Stromal cell of bone marrow (primary cell): ENCODE data around the gene ATG2A.

Source experiments
- DNase-seq: peaks from one replicate; pipeline ENCODE4 v3.0.0-alpha.2; 2012; ENCODE audit warnings: low read depth

The ATG2A gene

GRCh38 chr11:64902102-64902900 is 14.7 kb downstream of the ATG2A start:
- no peak for DNase-seq

DNA sequence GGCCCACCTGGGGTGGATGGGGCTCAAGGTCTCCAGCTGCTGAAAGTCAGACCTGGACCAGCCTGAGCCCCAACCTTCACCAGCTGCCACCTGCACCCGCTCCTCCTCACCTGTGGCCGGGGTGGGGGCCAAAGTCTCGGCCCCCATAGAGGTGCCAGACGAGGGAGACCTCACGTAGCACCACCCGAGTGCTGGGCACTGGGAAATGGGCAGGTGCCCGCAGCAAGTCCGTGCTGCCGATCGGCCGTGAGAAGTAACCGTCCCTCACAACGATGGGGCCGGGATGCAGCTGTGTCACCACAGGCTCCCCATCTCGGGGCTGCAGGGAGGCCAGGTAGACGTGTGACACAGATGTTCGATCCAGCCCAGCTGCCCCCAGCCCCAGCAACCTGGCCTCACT is 16.2 kb downstream of the ATG2A start:
- DNase-seq, result no peak

DNA sequence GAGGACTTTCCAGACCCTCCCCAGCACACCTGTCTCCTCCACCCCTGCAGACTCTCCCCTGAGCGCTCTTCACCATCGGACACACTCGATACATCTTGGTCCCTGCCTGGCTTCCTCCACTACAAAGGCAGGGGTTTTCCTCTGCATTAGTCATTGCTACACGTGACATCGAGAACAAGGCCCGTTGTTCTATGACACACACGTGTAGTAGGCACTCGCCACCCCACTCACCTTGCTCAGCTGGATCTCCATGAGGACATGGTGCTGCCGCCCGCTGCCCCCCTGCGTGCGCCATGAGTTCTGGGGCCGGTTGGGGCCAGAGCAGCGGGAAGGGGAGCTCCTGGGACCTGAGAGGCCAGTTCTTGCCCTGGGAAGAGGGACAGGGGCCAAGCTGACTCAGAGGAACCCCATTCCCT is 16.7 kb downstream of the ATG2A start:
- DNase-seq, result no peak

DNA sequence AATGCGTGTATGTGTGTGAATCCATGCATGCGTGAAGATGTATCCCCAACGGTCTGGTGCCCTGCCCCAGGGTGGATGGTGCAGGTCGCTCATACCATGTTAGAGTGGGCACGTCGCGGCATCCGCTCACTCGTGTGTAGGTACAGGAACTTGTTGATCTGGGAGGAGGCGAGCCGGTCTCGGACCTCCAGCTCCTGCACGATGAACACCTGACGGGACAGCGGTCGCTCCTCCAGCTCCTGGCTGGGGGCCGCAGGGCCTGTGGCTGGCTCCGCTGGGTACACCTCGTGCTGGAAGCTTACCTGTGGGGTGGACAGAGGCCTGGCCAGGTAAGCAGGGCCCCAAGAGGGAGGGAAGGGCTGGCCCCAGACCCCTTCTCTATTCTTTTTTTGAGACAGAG is 18.5 kb downstream of the ATG2A start:
- no peak for DNase-seq

- DNase-seq, result no peak
These were observed 18.9 kb downstream of the ATG2A start for GRCh38 chr11:64898076-64898445.

GRCh38 chr11:64897381-64898075 is 19.5 kb downstream of the ATG2A start:
- DNase-seq, result no peak

DNA sequence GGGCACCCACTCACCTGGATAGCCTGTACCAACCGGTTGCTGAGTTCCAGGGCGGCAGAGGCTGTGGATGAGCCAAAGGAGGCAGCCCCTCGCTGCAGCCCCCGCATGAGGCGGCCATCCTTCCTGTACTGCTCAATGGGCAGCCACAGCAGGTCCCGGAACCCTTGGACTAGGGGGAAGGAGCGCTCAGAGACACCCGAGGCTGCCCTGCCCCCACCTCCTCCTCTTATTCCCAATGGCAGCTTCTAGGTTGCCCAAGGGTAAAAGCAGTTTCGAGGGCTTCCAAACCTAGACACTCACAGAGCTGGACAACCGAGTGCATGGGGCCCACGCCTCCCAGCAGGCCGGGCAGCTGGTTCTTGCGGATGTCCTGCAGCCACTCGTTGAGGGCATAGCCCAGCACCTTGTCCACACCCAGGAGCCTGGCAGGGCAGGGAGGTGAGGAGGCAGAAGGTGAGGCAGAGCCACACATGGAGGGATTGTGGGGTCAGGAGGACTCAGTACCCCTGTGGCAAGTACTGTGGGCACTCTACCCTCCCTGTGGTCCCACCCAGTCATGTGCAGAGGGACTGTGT is 20.5 kb downstream of the ATG2A start:
- DNase-seq, result no peak

DNA sequence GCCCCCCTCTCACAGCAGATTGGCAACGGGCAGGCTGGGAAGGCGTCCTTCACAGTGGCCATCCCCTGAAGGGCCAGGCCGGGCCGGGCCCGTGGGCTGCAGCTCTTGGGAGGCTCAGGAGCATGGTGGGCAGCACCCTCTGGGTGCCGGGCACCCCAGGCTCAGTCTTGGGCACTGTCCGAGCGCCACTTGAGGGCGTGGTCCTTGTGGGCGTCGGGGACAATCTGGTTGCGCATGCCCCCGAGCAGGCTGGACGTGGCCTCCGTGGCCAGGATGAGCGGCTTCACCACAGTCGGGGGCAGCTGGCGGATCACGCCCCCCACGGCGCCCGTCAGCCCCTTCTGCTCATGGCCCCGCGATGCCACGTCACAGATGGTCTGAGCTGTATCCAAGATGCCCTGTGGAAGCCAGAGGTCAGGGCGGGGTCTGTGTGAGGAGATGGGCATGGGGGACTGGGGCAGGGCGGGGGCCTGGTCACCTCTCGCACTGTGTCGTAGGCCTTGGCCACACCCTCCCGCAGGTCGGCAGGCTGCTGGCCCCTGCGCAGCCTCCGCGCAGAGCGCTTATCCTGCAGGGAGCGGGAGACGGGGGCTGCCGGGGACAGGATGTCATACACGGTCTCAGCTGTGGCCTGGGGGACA is 22.1 kb downstream of the ATG2A start:
- no peak for DNase-seq

- no peak for DNase-seq
These were observed 22.8 kb downstream of the ATG2A start for GRCh38 chr11:64894070-64894811.

DNA sequence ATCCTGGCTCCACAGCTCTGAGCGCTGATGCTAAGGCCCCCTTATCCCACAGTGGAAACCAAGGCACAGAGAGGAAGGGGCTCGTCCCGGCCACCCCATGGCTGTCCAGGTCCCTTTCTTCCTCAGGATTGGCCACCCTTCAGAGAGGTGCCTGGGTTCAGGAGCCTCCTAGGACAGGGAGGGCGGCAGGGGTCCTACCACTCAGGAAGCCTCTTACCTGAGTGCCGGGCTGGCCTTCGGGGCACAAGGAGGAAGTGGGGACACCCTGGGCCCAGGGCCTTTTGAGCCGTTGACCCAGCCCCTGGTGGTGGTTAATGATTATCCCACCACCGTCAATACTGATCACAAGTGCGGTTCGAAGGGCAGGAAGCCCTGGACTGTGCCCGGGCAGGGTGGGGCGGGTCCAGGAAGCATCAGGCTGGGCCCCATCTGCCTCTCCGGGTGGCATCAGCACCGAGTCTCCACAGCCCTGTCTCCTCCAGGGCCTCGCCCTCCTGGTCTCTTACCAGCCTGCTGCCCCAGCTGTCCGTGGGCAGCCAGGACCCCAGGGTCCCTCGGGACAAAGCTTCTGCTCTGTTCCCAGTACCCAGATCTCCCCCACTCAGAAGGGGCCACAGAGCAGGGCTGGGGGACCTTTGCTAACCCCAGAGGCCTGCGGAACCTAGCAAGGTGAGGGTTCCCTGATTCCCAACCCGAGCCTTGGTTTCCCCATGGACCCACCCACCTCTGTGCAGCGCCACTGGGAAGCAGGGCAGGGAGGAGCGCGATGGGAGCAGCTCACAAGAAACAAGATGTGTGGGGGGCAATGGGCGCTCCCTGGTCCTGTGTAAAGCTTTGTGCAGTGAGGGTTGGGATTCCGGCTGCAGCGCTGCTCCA is 23.6 kb downstream of the ATG2A start:
- no peak for DNase-seq

- no peak for DNase-seq
These were observed 24.2 kb downstream of the ATG2A start for GRCh38 chr11:64892838-64893193.

DNA sequence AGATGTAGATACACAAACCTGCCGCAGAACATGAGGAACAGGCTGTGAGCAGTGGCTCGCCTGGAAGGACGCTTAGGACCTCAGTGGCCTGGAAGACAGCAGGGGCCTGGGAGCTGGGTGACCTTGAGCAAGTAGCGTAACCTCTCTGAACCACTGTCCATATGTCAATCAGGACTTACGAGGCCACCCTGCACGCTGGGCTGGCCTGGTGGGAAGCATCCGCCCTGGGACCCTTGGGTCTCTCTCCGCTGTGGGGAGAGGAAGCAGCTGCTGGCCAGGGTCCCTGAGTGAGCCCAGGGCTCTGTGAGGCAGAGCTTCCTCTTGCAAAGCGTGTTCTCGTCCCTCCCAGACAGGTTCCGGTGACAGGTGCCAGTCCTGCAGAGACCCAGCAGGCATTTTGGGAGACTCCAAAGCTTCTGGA is 24.6 kb downstream of the ATG2A start:
- DNase-seq, result no peak

- no peak for DNase-seq
These were observed 25.1 kb downstream of the ATG2A start for GRCh38 chr11:64891880-64892279.

DNA sequence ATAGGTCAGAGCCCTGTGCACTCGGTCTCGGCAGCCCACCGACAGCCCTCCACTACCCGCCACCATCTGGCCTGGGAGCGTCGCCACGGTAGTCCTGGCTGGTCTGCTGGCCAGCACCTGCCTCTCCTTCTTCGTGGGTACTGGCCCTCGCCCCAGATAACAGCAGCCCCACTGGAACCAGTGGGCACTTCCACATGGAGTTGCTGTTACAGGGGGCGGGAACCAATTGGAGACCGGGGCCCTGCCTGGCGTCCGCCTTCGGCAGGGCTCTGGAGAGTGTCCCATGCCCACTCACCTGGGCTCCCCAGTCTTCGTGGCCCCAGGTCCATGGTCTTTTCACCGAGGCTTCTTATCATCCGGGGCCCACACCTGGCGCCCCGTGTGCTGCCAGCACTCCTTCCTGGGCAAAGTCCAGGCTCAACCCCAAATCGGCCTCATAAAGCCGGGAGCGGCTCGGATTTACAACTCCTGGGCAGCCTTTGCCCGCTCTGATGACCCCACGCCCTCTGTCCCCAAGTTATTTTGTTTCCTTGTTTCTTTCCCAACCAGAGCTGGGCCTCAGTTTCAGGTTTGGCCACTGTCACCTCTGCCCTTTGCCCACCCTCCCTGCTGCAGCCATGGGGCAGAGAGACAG is 25.7 kb downstream of the ATG2A start:
- DNase-seq, result no peak

- DNase-seq, result no peak
These were observed 26.5 kb downstream of the ATG2A start for GRCh38 chr11:64890522-64890939.

GRCh38 chr11:64888729-64889511 is 28.1 kb downstream of the ATG2A start:
- no peak for DNase-seq

DNA sequence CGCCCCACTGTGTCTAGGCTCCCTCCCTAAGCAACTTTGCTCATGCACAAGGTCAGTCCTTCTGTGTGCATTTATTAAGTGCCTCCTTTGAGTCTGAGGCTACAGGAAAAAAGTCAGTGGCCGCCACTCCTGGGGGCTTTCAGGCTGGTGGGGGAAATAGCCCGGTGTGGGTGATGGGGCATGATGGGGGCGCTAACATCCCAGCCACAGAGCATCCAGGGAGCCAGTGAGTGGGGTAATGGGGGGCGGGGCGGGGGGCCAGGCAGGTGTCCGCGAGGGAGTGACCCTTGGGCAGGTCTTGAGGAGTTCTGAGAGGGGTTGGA is 28.6 kb downstream of the ATG2A start:
- DNase-seq, result no peak

DNA sequence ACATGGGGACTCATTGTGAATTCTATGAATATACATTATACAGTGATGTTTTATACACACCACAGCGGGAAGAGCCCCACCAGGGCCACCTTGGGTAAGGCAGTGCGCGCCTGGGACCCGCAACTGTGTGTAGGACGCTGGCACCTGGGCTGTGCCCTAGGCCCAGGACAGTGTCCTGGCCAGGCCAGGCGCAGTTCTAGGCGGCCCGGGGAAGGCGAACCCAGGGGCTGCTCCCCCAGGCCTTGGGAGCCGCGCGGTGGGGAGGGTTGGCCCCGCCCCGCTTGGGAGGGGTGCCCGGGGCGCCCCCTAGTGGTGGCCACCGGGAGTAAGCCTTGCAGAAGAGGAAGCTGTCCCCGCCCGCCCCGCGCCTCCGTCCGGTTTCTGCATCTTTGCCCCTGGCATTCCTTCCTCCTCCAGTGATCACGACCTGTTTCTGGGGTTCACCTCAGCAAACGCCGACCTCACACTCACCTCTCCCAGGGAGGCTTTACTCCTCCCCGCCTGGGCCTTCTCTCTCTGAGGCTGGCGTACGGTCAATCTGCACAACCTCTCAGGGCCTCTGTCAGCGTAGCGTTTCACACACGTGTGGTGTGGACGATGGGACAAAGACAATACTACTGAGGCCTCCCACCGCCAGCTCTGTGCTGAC is 29.1 kb downstream of the ATG2A start:
- no peak for DNase-seq

DNA sequence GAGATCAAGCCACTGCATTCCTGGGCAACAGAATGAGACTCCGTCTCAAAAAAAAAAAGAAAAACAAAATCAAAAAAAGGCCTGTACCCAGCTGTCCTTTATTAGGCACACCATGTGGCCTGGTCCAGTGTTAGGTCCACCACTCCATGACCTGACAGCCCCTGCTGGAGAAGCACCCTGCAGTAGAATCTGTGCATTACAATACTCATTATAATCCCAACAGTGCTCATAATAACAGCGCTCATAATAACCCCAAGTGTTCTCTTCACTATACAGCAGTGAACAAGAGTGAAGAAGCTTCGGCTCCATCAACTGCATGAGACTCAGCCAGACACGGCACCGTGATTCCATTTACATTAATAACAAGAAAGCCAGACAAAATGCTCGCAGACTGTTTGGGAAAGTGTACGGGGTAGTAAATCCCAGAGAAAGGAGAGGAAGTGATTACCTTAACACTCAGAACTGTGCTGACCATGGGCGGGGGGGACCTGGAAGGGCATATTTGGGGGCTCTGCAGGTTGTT is 29.7 kb downstream of the ATG2A start:
- DNase-seq, result no peak
